ENCODE measurements around the gene MYO5C.

DNA sequence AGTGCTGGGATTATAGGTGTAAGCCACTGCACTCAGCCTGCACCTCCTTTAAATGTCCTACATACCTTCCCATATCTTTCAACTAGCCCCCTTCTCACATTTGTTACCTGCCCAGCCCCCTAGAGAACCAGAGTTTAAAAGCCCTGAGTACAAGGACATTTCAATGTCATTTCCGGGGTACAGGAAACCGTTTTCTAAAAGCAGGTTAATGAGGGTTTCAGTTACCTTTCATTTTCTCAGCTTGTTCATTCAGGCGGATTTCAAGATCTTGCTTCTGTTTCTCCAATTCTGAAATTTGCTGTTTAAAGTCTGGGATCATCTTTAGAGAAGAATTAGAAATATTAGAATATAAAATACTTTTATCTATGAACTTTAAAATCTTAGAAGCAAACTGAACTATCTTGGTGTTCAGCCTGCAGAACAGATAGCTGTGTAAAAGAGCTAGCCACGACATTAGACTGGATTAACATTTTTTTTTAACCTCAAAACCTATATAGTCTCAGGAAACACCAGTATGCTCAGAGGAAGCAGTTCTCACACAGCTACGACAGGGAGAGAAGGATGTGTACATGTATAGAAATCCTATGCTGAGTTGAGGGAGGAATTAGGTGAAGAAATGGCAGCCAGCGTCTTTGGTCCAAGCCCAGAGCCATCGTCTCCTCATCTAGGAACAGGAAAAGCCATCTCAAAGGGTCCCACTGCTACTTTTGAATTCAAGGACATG is 74.5 kb downstream of the MYO5C start:
- TF ChIP-seq POLR2AphosphoS5 (IDR thresholded peaks at IDR 0.05; ENCODE audit: insufficient read depth in 1 of 2, low read depth in 1 of 2): no peak
- TF ChIP-seq, protein P1, sequence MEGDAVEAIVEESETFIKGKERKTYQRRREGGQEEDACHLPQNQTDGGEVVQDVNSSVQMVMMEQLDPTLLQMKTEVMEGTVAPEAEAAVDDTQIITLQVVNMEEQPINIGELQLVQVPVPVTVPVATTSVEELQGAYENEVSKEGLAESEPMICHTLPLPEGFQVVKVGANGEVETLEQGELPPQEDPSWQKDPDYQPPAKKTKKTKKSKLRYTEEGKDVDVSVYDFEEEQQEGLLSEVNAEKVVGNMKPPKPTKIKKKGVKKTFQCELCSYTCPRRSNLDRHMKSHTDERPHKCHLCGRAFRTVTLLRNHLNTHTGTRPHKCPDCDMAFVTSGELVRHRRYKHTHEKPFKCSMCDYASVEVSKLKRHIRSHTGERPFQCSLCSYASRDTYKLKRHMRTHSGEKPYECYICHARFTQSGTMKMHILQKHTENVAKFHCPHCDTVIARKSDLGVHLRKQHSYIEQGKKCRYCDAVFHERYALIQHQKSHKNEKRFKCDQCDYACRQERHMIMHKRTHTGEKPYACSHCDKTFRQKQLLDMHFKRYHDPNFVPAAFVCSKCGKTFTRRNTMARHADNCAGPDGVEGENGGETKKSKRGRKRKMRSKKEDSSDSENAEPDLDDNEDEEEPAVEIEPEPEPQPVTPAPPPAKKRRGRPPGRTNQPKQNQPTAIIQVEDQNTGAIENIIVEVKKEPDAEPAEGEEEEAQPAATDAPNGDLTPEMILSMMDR (IDR thresholded peaks at IDR 0.05): no peak

All from vagina (tissue), 2 donors.